Embryonic facial prominence (tissue), 1 donor: ENCODE results near the gene LPCAT1.

ENCODE experiments used
- DNase-seq: peaks from one replicate; pipeline ENCODE4 v3.0.0-alpha.2; 2016; ENCODE audit errors: extremely low spot score

The LPCAT1 gene

DNA sequence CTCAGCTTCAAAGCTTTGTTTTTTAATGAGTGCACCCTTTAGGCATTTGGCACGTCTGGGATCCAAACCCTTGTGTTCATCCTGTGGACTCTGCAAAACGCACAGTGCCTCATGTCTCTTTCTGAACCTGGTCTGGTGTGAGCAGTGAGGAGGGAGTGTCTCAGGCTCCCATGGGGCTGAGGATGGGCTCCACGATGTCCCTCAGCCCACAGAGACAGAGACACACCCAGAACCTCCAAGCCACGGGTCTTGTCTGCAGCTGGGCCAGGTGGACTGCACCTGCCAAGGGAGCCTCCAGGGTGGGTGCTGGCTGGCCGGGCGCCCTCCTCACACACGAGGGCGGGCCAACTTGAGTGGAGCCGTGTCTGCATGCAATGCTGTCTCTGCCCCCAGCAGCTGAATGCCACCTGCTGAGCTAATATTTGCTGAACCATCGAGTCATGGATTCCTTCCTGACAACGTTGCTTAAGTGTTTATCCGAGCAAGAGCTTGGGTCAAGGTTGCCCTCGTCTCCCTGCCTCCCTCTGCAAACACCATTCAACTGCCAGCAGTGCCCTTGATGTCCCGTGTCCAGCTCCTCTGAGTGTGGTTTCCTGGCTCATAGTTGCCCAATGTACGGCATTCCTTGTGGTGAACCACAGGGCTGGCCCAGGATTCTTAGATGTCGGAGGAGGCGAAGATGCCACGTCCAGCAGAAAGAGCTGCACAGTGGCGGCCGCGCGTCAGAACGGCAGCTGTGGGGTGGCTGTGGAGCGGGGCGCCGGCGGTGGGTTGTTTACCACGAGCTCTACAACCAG is 31.4 kb upstream of the LPCAT1 start:
- no peak for DNase-seq

DNA sequence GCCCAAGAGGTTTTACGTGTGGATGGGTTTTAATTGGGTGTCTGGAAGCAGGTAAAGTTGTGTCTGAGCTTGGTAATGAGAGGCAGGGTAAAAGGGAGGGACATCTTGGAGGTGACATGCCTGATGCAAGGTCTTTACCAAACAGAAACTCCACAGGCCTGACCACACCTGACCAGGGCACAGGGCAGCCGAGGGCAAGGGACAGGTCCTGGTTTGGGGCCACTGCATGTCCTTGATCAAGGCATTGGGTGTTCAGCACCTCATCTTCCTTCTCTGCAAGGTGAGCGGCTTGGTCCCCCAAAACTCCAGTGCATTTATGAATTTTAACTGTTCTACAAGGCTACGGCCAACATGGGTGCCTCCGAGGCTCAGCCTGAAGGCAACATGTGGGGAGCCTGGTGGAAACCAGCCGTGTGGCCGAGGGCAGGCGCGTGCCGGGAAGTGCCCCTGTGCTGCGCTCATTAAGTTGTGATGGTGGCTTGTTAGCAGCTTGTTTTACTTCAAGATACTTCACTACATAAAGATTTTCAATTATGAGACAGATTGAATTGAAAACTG is 30.7 kb upstream of the LPCAT1 start:
- DNase-seq, result no peak

GRCh38 chr5:1553539-1554409 is 30.0 kb upstream of the LPCAT1 start:
- no peak for DNase-seq

GRCh38 chr5:1552521-1553255 is 28.9 kb upstream of the LPCAT1 start:
- DNase-seq, result no peak

GRCh38 chr5:1551426-1552301 is 27.9 kb upstream of the LPCAT1 start:
- DNase-seq, result no peak

DNA sequence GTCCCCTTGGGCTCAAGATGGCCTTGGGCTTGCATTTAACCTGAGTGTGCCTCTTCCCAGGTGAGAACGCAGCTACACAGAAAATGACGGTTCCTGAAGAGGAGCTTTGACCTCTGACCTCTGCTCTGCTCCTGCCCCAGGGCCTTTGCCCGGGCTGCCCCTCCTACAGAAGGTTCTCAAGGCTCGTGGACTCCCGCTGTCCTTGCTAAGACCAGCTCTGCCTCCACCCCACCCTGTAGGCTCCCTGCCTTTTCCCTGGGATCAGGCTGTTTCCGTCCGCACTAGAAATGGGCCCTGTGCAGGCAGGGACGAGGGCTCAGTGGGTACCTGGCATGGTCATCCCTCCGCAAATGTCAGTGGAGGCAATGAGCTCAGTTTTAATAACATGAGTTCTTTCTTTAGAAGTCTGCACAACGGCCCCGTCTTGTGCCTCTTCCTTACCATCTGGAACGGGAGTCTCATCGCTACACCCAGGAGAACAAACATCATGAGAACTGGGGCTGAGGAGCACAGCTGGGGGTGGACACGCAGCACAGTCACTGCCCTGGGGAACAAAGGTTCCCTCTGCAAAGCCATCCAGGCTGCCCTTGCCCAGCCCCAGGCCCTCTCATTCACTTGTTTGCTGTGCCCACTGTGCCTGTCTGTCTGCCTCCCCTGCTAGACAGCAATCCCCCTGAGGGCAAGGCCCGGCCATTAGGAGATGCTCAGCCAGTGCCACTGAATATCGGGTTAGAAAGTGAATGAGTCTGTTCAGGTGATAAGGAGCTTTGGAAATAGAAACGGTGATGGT is 26.7 kb upstream of the LPCAT1 start:
- no peak for DNase-seq

DNA sequence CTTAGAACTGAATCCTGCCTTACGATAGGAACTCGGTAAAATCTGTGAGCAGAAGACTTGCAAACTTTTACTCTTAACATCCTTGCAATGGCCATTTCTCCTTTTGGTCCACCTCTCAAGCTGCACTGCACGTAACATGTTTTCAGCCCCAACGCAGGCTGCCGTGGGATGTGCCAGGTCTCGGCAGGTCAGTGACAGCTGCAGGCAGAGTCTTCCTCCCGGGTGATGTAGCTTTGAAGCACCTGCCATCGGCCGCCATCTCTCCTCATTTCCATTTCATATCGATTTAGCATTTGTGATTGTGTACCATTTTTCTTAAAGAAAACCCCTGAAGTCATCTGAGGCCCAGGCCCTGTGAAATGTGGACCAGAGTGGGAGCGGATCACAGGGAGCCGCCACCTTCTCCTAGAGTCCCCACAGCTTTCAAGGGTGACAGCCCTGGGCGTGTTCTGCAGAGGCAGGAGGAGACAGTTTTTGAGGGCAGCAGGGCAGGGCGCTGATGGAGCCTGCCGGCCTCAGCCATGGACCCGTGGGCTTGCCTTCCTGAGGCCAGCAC is 25.8 kb upstream of the LPCAT1 start:
- no peak for DNase-seq

DNA sequence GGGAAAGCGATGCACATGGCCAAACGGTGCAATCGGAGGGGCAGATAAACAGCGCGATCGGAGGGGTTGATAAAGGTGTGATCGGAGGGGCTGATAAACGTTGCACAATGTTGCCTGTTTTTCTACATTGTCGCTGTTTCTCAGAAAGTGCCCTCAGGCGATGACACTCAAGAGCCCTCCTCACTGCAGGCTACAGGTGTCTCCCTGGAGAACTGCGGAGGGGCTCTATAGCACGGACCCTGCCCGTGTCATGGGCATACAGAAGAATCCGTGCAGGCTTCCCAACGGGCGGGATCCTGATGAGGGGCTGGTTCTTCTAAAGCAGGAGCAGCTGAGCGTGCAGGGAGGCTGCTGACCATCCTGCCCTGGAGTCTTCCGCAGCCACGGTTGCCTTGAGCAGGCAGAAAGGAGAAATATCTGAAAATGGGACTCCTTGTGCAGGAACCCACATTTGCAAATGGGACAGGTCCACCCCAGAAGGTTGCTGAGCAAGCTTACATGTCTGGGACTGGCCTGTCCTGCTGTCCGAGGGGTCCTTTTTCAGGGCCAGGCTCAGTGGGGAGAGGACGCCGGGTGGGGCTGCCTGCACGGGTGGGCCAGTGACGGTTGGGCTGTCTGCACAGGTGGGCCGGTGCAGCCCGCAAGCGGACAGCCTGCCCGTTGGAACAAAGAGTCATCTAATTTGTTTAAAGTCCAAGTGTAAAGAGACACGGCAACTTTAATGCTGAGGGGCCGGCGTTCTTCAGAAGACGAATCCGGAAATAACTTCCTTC is 25.1 kb upstream of the LPCAT1 start:
- no peak for DNase-seq

- no peak for DNase-seq
Measured at GRCh38 chr5:1547655-1548054, 23.9 kb upstream of the LPCAT1 start.

DNA sequence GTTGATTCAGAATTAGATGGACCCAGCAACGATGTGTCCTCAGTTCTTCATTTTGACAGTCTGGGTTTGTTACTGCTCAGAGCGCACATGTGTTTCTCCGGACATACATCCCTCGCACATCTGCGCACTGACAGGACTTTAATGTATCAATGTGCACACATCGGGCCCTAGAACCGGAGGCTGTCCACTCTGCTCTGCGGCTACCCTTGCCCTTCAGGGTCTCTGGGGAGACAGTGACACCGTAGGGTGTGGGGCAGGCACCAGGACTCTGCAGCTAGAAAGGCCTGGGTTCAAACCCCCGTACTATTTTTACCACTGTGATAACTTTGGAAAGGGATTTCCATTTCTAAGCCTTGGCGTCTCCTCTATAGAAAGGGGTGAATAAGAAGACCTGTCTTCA is 23.5 kb upstream of the LPCAT1 start:
- DNase-seq, result no peak

- DNase-seq, result no peak
Measured at GRCh38 chr5:1546556-1546955, 22.8 kb upstream of the LPCAT1 start.

DNA sequence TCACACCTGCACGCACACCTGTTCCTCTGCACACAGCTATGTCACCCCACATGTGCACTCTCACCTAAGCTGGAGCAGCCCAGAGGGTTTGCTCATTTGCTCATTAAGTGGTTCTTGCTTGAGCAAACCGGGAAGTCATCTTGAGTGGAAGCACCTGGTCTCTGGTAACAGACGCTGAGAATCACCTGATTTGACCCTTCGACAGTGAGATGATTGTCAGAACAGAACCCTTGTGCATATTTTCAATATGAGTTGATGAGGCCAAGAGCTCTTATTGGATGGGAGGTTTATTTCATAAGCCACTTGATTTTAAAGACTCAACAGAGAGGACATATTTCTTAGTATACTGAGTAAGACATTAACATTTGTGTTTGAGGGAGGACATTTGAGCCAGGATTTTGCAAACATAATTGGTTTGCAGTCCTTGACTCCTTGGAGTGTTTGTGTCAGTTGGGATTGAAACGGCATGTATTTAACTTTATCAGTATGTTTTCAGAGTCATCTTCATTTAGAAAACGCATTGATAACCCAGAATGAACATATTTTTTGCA is 22.1 kb upstream of the LPCAT1 start:
- no peak for DNase-seq

GRCh38 chr5:1545126-1545804 is 21.5 kb upstream of the LPCAT1 start:
- no peak for DNase-seq

DNA sequence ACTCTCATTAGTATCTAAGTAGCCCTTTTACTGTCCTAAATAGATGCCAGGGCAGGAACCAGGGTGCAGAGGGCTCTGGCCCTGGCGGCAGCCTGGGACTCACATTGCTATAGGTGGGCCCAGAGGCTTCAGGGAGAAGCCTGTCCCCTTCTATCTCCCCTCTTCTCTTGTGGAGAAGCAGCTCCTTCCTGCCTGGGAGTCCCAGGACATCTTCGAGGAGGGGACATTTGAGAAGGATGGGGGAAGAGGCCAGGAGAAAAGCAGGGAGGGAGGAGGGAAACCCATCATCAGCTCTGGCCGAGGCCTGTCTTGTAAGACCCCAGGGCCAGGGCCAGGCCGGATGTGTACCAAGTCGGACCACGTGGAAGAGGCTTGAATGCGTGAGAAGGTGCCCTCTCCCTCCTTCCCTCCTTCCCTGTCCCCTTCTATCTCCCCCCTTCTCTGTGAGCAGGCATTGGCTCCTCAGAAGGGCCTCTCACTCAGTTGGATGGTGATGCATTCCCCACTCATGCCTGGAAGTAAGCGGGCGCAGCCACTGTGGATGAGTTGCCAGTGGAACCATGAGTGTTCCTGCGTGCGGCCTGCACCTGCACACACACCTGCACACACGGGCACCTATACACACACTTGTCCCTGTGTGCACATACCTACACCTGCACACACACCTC is 20.7 kb upstream of the LPCAT1 start:
- no peak for DNase-seq

GRCh38 chr5:1543398-1544293 is 19.9 kb upstream of the LPCAT1 start:
- no peak for DNase-seq

DNA sequence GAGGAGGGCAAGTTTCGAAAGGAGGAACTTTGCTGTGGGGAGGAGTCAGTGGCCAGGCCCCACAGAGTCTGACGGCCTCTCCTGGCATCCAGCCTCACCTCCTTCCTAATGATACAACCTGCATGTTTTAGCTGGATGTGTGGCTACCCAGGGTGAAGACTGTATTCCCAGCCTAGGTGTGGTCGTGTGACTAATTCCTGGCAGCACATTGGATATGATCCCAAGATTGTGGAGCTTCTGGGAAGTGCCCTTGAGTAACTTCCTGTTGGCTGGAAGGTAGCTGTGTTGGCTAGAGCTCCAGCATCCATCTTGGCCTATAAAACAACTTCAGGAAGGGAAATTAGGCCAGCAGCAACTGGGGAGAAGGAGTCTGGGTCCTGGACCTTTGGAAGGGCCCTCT is 19.0 kb upstream of the LPCAT1 start:
- DNase-seq, result no peak
